Measurements from ENCODE around the gene CUTA. TPM values are rescaled to one million over a fixed set of nuclear protein-coding genes. Genes with fewer than 3 reads are reported as not detected.

CUTA gene
- total and polyA plus RNA-seq, 2 of the 13 experiments (the other 11 are each of a cell fraction or from before 2014, with no cell fraction given): 170 to 180 TPM

GRCh38 chr6:33410711-33411631, 6.9 kb downstream of the CUTA start, which contains the start of gene PHF1 (continued):
- TF ChIP-seq ZNF800 (CRISPR knock-in tag; IDR thresholded peaks at IDR 0.05) (no peak), HDAC1 (CRISPR knock-in tag; IDR thresholded peaks at IDR 0.05) (peak; percentile 74; the same call in 1 of the 2 replicates), EEA1 (CRISPR knock-in tag; IDR thresholded peaks at IDR 0.05; ENCODE audit: borderline replicate concordance) (peak; percentile 65; the same call in 1 of the 2 replicates), HCFC1 (IDR thresholded peaks at IDR 0.05; ENCODE audit: low read depth, low read length) (no peak), GABPA (IDR thresholded peaks at IDR 0.05; ENCODE audit: low read depth, low read length) (no peak), GABPA (CRISPR knock-in tag; IDR thresholded peaks at IDR 0.05; ENCODE audit: low read depth) (no peak), ZNF614 (CRISPR knock-in tag; IDR thresholded peaks at IDR 0.05; ENCODE audit: borderline replicate concordance) (no peak), AFF4 (CRISPR knock-in tag; IDR thresholded peaks at IDR 0.05) (no peak), ZBTB3 (CRISPR knock-in tag; IDR thresholded peaks at IDR 0.05; ENCODE audit: borderline replicate concordance, low read depth) (no peak), ZSCAN31 (CRISPR knock-in tag; IDR thresholded peaks at IDR 0.05; ENCODE audit: low read depth) (no peak), PAX8 (CRISPR knock-in tag; IDR thresholded peaks at IDR 0.05; ENCODE audit: borderline replicate concordance) (no peak), CSRNP2 (CRISPR knock-in tag; conservative IDR thresholded peaks at IDR 0.05; ENCODE audit: low read depth) (no peak), AKNA (CRISPR knock-in tag; IDR thresholded peaks at IDR 0.05; ENCODE audit: borderline replicate concordance) (no peak), SMC3 (IDR thresholded peaks at IDR 0.05; ENCODE audit: low read length) (no peak)

Measured in HepG2 (cell line).